ENCODE data around the gene TAS2R42. TPM values are rescaled to one million over a fixed set of nuclear protein-coding genes. Genes with fewer than 3 reads are reported as not detected.

TAS2R42 gene
- not detected for polyA plus RNA-seq (ENCODE audit: insufficient read depth in 1 of 5, insufficient read length in 5 of 5, low replicate concordance in 1 of 5)
- long read RNA-seq, donor 1: 0 reads
- long read RNA-seq, donor 2: 0 reads
- long read RNA-seq, donor 3, partial matches to known transcripts: 0 of 1 reads
- long read RNA-seq, donor 3, other reads (novel, unspliced or antisense): 0 of 1 reads
- long read RNA-seq, donor 4: 0 reads
- long read RNA-seq, donor 5: 0 reads
- long read RNA-seq, donor 6: 0 reads
- long read RNA-seq, donor 7: 0 reads
- long read RNA-seq, donor 8, partial matches to known transcripts: 0 of 1 reads
- long read RNA-seq, donor 8, other reads (novel, unspliced or antisense): 0 of 1 reads

- DNase-seq: no peak
Observed at GRCh38 chr12:11186837-11187236, at the start of gene TAS2R42. TSS of gene TAS2R42 (minus strand) at chr12:11186937. CDS start at chr12:11186937, 0 bp downstream.

- no peak for DNase-seq
Observed at GRCh38 chr12:11233532-11233931, 46.8 kb upstream of the TAS2R42 start.

GRCh38 chr12:11228296-11228879, 41.7 kb upstream of the TAS2R42 start:
- peak in 1 of 2 donors; percentile 4 for DNase-seq

- DNase-seq: no peak
Observed at GRCh38 chr12:11227373-11227772, 40.6 kb upstream of the TAS2R42 start.

- no peak for DNase-seq
Observed at GRCh38 chr12:11209113-11209512, 22.4 kb upstream of the TAS2R42 start.

- DNase-seq: no peak
Observed at GRCh38 chr12:11204173-11204572, 17.4 kb upstream of the TAS2R42 start.

- DNase-seq: no peak
Observed at GRCh38 chr12:11202811-11203210, 16.1 kb upstream of the TAS2R42 start.

GRCh38 chr12:11183011-11183410, 3.7 kb downstream of the TAS2R42 start:
- no peak for DNase-seq

- no peak for DNase-seq
Observed at GRCh38 chr12:11182529-11182928, 4.2 kb downstream of the TAS2R42 start.

GRCh38 chr12:11178250-11178649, 8.5 kb downstream of the TAS2R42 start:
- DNase-seq: no peak

- DNase-seq: no peak
Observed at GRCh38 chr12:11174022-11174421, 12.7 kb downstream of the TAS2R42 start.

GRCh38 chr12:11171969-11172675, 14.6 kb downstream of the TAS2R42 start:
- peak; percentile 18 to 42 for DNase-seq

- peak; percentile 93 for DNase-seq
Observed at GRCh38 chr12:11171145-11171968, 15.4 kb downstream of the TAS2R42 start, which contains the start of gene SMIM10L1. TSS of gene SMIM10L1 (plus strand) at chr12:11171194. CDS start at chr12:11171357, 163 bp downstream.

- DNase-seq: no peak
Observed at GRCh38 chr12:11170810-11171144, 16.0 kb downstream of the TAS2R42 start.

- DNase-seq: no peak
Observed at GRCh38 chr12:11166300-11166699, 20.4 kb downstream of the TAS2R42 start.

- DNase-seq: no peak
Observed at GRCh38 chr12:11164384-11164783, 22.4 kb downstream of the TAS2R42 start.

- DNase-seq: no peak
Observed at GRCh38 chr12:11162502-11162901, 24.2 kb downstream of the TAS2R42 start.

GRCh38 chr12:11158885-11159444, 27.8 kb downstream of the TAS2R42 start:
- no peak for DNase-seq

- no peak for DNase-seq
Observed at GRCh38 chr12:11154400-11154925, 32.3 kb downstream of the TAS2R42 start.

- DNase-seq: no peak
Observed at GRCh38 chr12:11152725-11153124, 34.0 kb downstream of the TAS2R42 start.

GRCh38 chr12:11150832-11151231, 35.9 kb downstream of the TAS2R42 start:
- no peak for DNase-seq

All from right lung (tissue), 10 donors.